CD14-positive monocyte (primary cell): ENCODE results near the gene CTSD. TPM values are rescaled to one million over a fixed set of nuclear protein-coding genes. Genes with fewer than 3 reads are reported as not detected.
A peak's percentile ranks its signal among the peaks of the same experiment; 100 is the strongest.

Experiments used
- DNase-seq, 3 donors: peaks; one replicate each; pipeline ENCODE4 v3.0.0-alpha.2; 2011 to 2022
- H2AFZ ChIP-seq: 2 replicates; pipeline ENCODE4 v1.6.0; 2012; ENCODE audit warnings: mild to moderate bottlenecking, low read depth, low read length, inconsistent platforms; ENCODE audit not compliant: insufficient read depth, poor library complexity, severe bottlenecking
- H3K27ac ChIP-seq, 2 donors: 1 replicate in 1 of 2; 2 replicates in 1 of 2; pipeline ENCODE4 v1.5.1; 2012 to 2013; ENCODE audit warnings: low read length in 2 of 2, control low read depth in 1 of 2, inconsistent platforms in 1 of 2, low read depth in 1 of 2, mild to moderate bottlenecking in 1 of 2
- H3K27me3 ChIP-seq, 2 donors: one replicate each; pipeline versions ENCODE4 v1.6.0 to v1.6.1; 2011 to 2013; ENCODE audit warnings: low read length in 2 of 2; ENCODE audit not compliant: control insufficient read depth in 2 of 2, insufficient read depth in 2 of 2
- H3K36me3 ChIP-seq, 2 donors: replicated peaks in 1 of 2; 1 replicate in 1 of 2; 2 replicates in 1 of 2; pipeline versions ENCODE4 v1.5.1 to v1.6.1; 2012 to 2013; ENCODE audit warnings: low read length in 2 of 2, control low read depth in 1 of 2, inconsistent platforms in 1 of 2, mild to moderate bottlenecking in 1 of 2; ENCODE audit not compliant: insufficient read depth in 2 of 2, control insufficient read depth in 1 of 2
- H3K4me1 ChIP-seq, 2 donors: 1 replicate in 1 of 2; 2 replicates in 1 of 2; pipeline versions ENCODE4 v1.5.1 to v1.6.1; 2012 to 2013; ENCODE audit warnings: low read length in 2 of 2, control low read depth in 1 of 2, inconsistent platforms in 1 of 2, mild to moderate bottlenecking in 1 of 2, moderate library complexity in 1 of 2; ENCODE audit not compliant: insufficient read depth in 2 of 2, control insufficient read depth in 1 of 2
- H3K4me2 ChIP-seq: replicated peaks from 2 replicates; pipeline ENCODE3; 2012; ENCODE audit warnings: low read length, moderate library complexity, mild to moderate bottlenecking; ENCODE audit not compliant: poor library complexity, severe bottlenecking; ENCODE audit errors: extremely low read depth
- H3K4me3 ChIP-seq, 3 experiments: fragments of 200-600 bp in 1 of 3; sonication (generic) in 1 of 3; replicated peaks in 1 of 3; 1 replicate in 2 of 3; 2 replicates in 1 of 3; pipeline ENCODE4 v1.5.1; 2011 to 2013; ENCODE audit warnings: low read length in 3 of 3, mild to moderate bottlenecking in 3 of 3, control low read depth in 2 of 3, low read depth in 2 of 3, inconsistent platforms in 1 of 3, moderate library complexity in 1 of 3
- H3K79me2 ChIP-seq: 2 replicates; pipeline ENCODE4 v1.6.0; 2012; ENCODE audit warnings: mild to moderate bottlenecking, control low read depth, inconsistent platforms, low read length, moderate library complexity; ENCODE audit not compliant: insufficient read depth
- H3K9ac ChIP-seq: 2 replicates; pipeline ENCODE4 v1.6.0; 2017; ENCODE audit warnings: low read length, mild to moderate bottlenecking; ENCODE audit not compliant: insufficient read depth, poor library complexity, severe bottlenecking
- H3K9me3 ChIP-seq, 2 donors: replicated peaks in 1 of 2; 1 replicate in 1 of 2; 2 replicates in 1 of 2; pipeline versions ENCODE4 v1.5.1 to v1.6.1; 2012 to 2013; ENCODE audit warnings: low read length in 2 of 2, control low read depth in 1 of 2; ENCODE audit not compliant: control insufficient read depth in 1 of 2, insufficient read depth in 1 of 2
- H4K20me1 ChIP-seq: 2 replicates; pipeline ENCODE4 v1.6.0; 2012; ENCODE audit warnings: mild to moderate bottlenecking, low read length, control low read depth, moderate library complexity; ENCODE audit not compliant: insufficient read depth
- H3K27ac Mint-ChIP-seq, 7 donors: one replicate each; pipeline ENCODE4 v1.8.0; 2020; ENCODE audit warnings: mild to moderate bottlenecking in 7 of 7, mixed read lengths in 7 of 7, moderate library complexity in 6 of 7, inconsistent platforms in 2 of 7
- H3K27me3 Mint-ChIP-seq, 3 donors: one replicate each; pipeline ENCODE4 v1.8.0; 2021 to 2022; ENCODE audit warnings: low read depth in 3 of 3, mild to moderate bottlenecking in 3 of 3, mixed read lengths in 3 of 3, moderate library complexity in 3 of 3, inconsistent platforms in 1 of 3
- H3K36me3 Mint-ChIP-seq, 2 donors: one replicate each; pipeline ENCODE4 v1.8.0; 2020; ENCODE audit warnings: mixed read lengths in 2 of 2, inconsistent platforms in 1 of 2, mild to moderate bottlenecking in 1 of 2
- H3K4me1 Mint-ChIP-seq: one replicate; pipeline ENCODE4 v1.8.0; 2020; ENCODE audit warnings: mild to moderate bottlenecking, mixed read lengths
- H3K4me3 Mint-ChIP-seq, 2 donors: one replicate each; pipeline ENCODE4 v1.8.0; 2020; ENCODE audit warnings: mild to moderate bottlenecking in 2 of 2, mixed read lengths in 2 of 2, moderate library complexity in 1 of 2
- H3K9me3 Mint-ChIP-seq, 7 donors: one replicate each; pipeline ENCODE4 v1.8.0; 2020 to 2022; ENCODE audit warnings: mixed read lengths in 7 of 7, mild to moderate bottlenecking in 6 of 7, moderate library complexity in 6 of 7, inconsistent platforms in 2 of 7
- WGBS: methylation state at CpG from one replicate; pipeline ENCODE4 v1.1.5; 2013; ENCODE audit warnings: missing lambda C conversion rate; ENCODE audit not compliant: insufficient coverage; 5-methylcytosine and 5-hydroxymethylcytosine counted together
- intact Hi-C, 2 donors: fragments of 100-400 bp; cut with micrococcal nuclease; formaldehyde crosslinking; loops; one replicate each; pipeline versions ENCODE4 v1.15.0 to v1.15.1; 2023
- polyA plus RNA-seq, 3 donors: library from polyadenylated mRNA; depleted of rRNA in 1 of 3; unstranded in 2 of 3; stranded (reverse) in 1 of 3; fragments of 300-500 nt in 2 of 3; fragments of >200 nt in 1 of 3; fragmentation: Illumina TruSeq in 2 of 3; gene quantifications; 1 replicate in 2 of 3; 2 replicates in 1 of 3; pipeline ENCODE4 v1.2.3, GENCODE V29; 2012 to 2021
- TF ChIP-seq, protein P1 (sequence below): fragments of 200-600 bp; IDR thresholded peaks from one replicate; pipeline ENCODE4 v1.8.0; 2022; ENCODE audit warnings: antibody characterized with exemption, mild to moderate bottlenecking

CTSD gene
- polyA plus RNA-seq, 3 donors: 835 to 1,372 (median 855) TPM

DNA sequence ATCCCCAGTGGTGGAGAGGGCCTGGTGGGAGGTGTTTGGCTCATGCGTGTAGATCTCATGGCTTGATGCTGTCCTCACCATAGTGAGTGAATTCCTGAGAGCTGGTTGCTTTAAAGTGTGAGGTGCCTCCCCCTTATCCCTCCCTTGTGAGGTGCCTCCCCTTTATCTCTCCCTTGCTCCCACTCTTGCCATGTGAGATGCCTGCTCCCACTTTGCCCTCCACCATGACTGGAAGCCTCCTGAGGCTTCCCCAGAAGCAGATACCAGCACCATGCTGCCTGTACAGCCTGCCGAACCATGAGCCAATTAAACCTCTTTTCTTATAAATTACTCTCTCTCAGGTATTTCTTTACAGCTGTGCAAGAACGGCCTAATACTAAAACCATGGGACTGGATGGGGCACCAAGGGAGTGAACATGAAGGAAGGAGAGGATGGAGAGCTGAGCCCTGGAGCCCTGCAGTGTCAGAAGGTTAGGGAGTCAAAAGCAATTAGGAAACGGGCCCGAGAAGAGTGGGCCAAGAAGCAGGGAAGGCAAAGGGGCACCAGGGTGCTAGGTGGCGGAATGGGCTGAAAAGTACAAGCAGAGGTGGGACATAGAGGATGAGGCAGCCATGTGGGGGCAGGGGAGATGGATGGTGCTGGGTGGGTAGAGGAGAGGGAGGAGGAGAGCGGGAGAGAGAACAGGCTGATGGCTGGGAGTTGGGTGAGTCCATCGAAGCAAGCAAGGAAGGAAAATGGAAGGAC lies 22.8 kb downstream of the CTSD start:
- H3K4me3 Mint-ChIP-seq: no peak overlapping the region
- Histone ChIP-seq H3K4me2 (no peak overlapping the region), H3K4me3 (no peak overlapping the region), H3K9me3 (peaks cover 18 to 25% of the 10 kb centered on the region in 2 donors), H4K20me1 (no peaks in the 10 kb centered on the region), H3K4me1 (peaks cover 0 to 2% of the 10 kb centered on the region in 2 donors), H3K79me2 (no peaks in the 10 kb centered on the region), H3K27ac (no peak overlapping the region), H3K36me3 (no peaks in the 10 kb centered on the region), H3K9ac (no peak overlapping the region), H3K27me3 (peaks cover 5 to 46% of the 10 kb centered on the region in 2 donors), H2AFZ (no peak overlapping the region)
- 94% methylated on average over 5 of the region's 8 CpGs for WGBS
- H3K36me3 Mint-ChIP-seq: peaks cover 3 to 11% of the 10 kb centered on the region in 2 donors
- H3K4me1 Mint-ChIP-seq: peaks cover 2% of the 10 kb centered on the region
- no peak for DNase-seq
- intact Hi-C loops: loop anchor here in 1 of 2 donors (5.0 kb wide), 1 partner anchor 91 kb away; the partner anchor contains the start of gene SYT8
- H3K27me3 Mint-ChIP-seq: peaks cover 34 to 41% (median 36%) of the 10 kb centered on the region in 3 donors
- H3K27ac Mint-ChIP-seq: no peak overlapping the region
- TF ChIP-seq, protein P1, sequence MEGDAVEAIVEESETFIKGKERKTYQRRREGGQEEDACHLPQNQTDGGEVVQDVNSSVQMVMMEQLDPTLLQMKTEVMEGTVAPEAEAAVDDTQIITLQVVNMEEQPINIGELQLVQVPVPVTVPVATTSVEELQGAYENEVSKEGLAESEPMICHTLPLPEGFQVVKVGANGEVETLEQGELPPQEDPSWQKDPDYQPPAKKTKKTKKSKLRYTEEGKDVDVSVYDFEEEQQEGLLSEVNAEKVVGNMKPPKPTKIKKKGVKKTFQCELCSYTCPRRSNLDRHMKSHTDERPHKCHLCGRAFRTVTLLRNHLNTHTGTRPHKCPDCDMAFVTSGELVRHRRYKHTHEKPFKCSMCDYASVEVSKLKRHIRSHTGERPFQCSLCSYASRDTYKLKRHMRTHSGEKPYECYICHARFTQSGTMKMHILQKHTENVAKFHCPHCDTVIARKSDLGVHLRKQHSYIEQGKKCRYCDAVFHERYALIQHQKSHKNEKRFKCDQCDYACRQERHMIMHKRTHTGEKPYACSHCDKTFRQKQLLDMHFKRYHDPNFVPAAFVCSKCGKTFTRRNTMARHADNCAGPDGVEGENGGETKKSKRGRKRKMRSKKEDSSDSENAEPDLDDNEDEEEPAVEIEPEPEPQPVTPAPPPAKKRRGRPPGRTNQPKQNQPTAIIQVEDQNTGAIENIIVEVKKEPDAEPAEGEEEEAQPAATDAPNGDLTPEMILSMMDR: no peak
- H3K9me3 Mint-ChIP-seq: peaks cover 12 to 27% (median 23%) of the 10 kb centered on the region in 7 donors

GRCh38 chr11:1739576-1739975 lies 24.2 kb downstream of the CTSD start:
- WGBS: 80% methylated on average over 8 of the region's 8 CpGs
- H3K27me3 Mint-ChIP-seq: peaks cover 36 to 48% (median 41%) of the 10 kb centered on the region in 3 donors
- H2AFZ ChIP-seq: no peak overlapping the region
- no peak for DNase-seq
- no peaks in the 10 kb centered on the region for H4K20me1 ChIP-seq
- H3K4me2 ChIP-seq: no peak overlapping the region
- H3K79me2 ChIP-seq: no peaks in the 10 kb centered on the region
- H3K36me3 Mint-ChIP-seq: peaks cover 3% of the 10 kb centered on the region in 2 donors
- no peak overlapping the region for H3K9ac ChIP-seq
- H3K9me3 ChIP-seq: peaks cover 20 to 25% of the 10 kb centered on the region in 2 donors
- TF ChIP-seq, protein P1: no peak
- H3K27ac Mint-ChIP-seq: no peak overlapping the region
- H3K4me3 ChIP-seq: no peak overlapping the region
- no peaks in the 10 kb centered on the region for H3K36me3 ChIP-seq
- intact Hi-C loops: no loop called here
- H3K4me1 Mint-ChIP-seq: no peaks in the 10 kb centered on the region
- no peaks in the 10 kb centered on the region for H3K4me1 ChIP-seq
- H3K27ac ChIP-seq: no peak overlapping the region
- H3K4me3 Mint-ChIP-seq: peak overlapping the region in 1 of 2 donors; percentile 47
- H3K27me3 ChIP-seq: peaks cover 5 to 51% of the 10 kb centered on the region in 2 donors
- H3K9me3 Mint-ChIP-seq: peaks cover 13 to 32% (median 22%) of the 10 kb centered on the region in 7 donors
